Measurements from ENCODE around the gene ADGRG3.

Gene ADGRG3

DNA sequence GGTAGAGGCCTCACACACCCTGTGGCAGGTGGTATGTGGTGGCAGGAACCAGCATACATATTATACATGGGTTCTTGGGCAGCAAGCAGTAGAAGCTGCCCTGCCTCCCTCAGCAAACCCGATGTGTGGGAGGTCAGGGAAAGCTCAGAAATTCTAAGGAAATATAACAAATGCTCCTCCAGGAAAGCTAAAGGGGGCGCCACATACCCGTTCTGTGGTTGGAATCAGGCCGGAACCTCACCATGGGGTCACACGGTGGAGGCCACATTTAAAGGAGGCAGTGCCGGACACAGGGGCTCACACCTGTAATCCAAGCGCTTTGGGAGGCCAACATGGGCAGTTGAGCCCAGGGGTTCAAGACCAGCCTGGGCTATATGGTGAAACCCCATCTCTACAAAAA, 55.1 kb downstream of the ADGRG3 start:
- Histone ChIP-seq H3K27ac (ENCODE audit: low read length) (no peak overlapping the region), H3K4me3 (ENCODE audit: low read length) (no peak overlapping the region), H3K4me2 (ENCODE audit: low read depth, low read length) (no peak overlapping the region), H3K9ac (ENCODE audit: low read length) (no peak overlapping the region), H3K27me3 (replicated peaks; ENCODE audit: insufficient read depth, low read length) (peaks cover 17% of the 10 kb centered on the region; the same call in 1 of the 2 replicates), H3K79me2 (ENCODE audit: low read length) (no peaks in the 10 kb centered on the region), H3F3A (ENCODE audit: insufficient read depth, low read length) (no peaks in the 10 kb centered on the region), H3K9me2 (replicated peaks; ENCODE audit: insufficient read depth, low read length) (no peaks in the 10 kb centered on the region), H3K9me3 (replicated peaks; ENCODE audit: insufficient read depth, low read length) (no peaks in the 10 kb centered on the region), H2AFZ (ENCODE audit: low read length) (no peak overlapping the region), H4K20me1 (ENCODE audit: insufficient read depth, low read length) (no peaks in the 10 kb centered on the region), H3K4me1 (ENCODE audit: low read length) (no peaks in the 10 kb centered on the region), H3K36me3 (replicated peaks; ENCODE audit: insufficient read depth, low read length) (no peaks in the 10 kb centered on the region)
- DNase-seq: no peak
- TF ChIP-seq, protein P1, sequence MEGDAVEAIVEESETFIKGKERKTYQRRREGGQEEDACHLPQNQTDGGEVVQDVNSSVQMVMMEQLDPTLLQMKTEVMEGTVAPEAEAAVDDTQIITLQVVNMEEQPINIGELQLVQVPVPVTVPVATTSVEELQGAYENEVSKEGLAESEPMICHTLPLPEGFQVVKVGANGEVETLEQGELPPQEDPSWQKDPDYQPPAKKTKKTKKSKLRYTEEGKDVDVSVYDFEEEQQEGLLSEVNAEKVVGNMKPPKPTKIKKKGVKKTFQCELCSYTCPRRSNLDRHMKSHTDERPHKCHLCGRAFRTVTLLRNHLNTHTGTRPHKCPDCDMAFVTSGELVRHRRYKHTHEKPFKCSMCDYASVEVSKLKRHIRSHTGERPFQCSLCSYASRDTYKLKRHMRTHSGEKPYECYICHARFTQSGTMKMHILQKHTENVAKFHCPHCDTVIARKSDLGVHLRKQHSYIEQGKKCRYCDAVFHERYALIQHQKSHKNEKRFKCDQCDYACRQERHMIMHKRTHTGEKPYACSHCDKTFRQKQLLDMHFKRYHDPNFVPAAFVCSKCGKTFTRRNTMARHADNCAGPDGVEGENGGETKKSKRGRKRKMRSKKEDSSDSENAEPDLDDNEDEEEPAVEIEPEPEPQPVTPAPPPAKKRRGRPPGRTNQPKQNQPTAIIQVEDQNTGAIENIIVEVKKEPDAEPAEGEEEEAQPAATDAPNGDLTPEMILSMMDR (IDR thresholded peaks at IDR 0.05; ENCODE audit: low read length): no peak
- no peak for TF ChIP-seq EZH2 (optimal IDR thresholded peaks at IDR 0.05; ENCODE audit: low read depth, low read length)

DNA sequence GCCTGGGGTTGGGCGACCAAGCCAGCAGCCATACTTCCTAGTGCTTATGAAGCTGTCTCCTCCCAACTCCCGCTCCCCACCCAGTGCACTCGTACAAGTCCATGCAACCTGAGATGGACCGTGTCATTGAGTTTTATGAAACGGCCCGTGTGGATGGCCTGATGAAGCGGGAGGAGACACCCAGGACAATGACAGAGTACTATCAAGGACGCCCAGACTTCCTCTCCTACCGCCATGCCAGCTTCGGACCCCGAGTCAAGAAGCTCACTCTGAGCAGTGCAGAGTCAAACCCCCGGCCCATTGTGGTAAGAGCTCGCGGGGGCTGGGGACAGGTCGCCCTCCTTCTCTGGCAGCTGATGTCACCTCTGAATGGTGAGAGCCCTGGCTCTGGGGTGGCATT, 56.4 kb downstream of the ADGRG3 start:
- Histone ChIP-seq H3K4me3 (ENCODE audit: low read length) (no peak overlapping the region), H4K20me1 (ENCODE audit: insufficient read depth, low read length) (no peaks in the 10 kb centered on the region), H3K9ac (ENCODE audit: low read length) (no peak overlapping the region), H3K9me3 (replicated peaks; ENCODE audit: insufficient read depth, low read length) (no peaks in the 10 kb centered on the region), H2AFZ (ENCODE audit: low read length) (no peak overlapping the region), H3K4me2 (ENCODE audit: low read depth, low read length) (no peak overlapping the region), H3K36me3 (replicated peaks; ENCODE audit: insufficient read depth, low read length) (no peaks in the 10 kb centered on the region), H3K9me2 (replicated peaks; ENCODE audit: insufficient read depth, low read length) (no peaks in the 10 kb centered on the region), H3F3A (ENCODE audit: insufficient read depth, low read length) (no peaks in the 10 kb centered on the region), H3K27me3 (replicated peaks; ENCODE audit: insufficient read depth, low read length) (peaks cover 17% of the 10 kb centered on the region; the same call in 1 of the 2 replicates), H3K79me2 (ENCODE audit: low read length) (no peaks in the 10 kb centered on the region), H3K4me1 (ENCODE audit: low read length) (no peaks in the 10 kb centered on the region), H3K27ac (ENCODE audit: low read length) (no peak overlapping the region)
- no peak for DNase-seq
- no peak for TF ChIP-seq EZH2 (optimal IDR thresholded peaks at IDR 0.05; ENCODE audit: low read depth, low read length)
- TF ChIP-seq EZH2phosphoT487 (IDR thresholded peaks at IDR 0.05; ENCODE audit: low read length): no peak
- TF ChIP-seq, protein P1 (IDR thresholded peaks at IDR 0.05; ENCODE audit: low read length): no peak

DNA sequence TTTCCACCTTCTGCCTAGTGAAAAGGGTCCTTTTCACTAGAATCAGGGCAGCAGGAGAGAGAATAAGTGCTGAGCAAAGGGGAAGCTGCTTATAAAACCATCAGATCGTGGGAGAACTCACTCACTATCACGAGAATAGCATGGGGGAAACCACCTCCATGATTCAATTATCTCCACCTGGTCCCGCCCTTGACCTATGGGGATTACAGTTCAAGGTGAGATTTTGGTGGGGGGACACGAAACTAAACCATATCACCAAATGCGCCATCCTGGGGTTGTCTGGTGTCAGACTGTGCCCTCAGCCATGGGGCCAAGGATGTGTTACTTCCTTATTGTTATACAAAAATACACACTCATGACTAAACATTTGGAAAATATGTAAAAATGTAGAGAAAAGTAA, 57.0 kb downstream of the ADGRG3 start:
- Histone ChIP-seq H2AFZ (ENCODE audit: low read length) (no peak overlapping the region), H3K4me3 (ENCODE audit: low read length) (no peak overlapping the region), H3K9me3 (replicated peaks; ENCODE audit: insufficient read depth, low read length) (no peaks in the 10 kb centered on the region), H3K27me3 (replicated peaks; ENCODE audit: insufficient read depth, low read length) (peaks cover 17% of the 10 kb centered on the region; the same call in 1 of the 2 replicates), H3K9ac (ENCODE audit: low read length) (no peak overlapping the region), H3F3A (ENCODE audit: insufficient read depth, low read length) (no peaks in the 10 kb centered on the region), H3K36me3 (replicated peaks; ENCODE audit: insufficient read depth, low read length) (no peaks in the 10 kb centered on the region), H4K20me1 (ENCODE audit: insufficient read depth, low read length) (no peaks in the 10 kb centered on the region), H3K4me2 (ENCODE audit: low read depth, low read length) (no peak overlapping the region), H3K79me2 (ENCODE audit: low read length) (no peaks in the 10 kb centered on the region), H3K4me1 (ENCODE audit: low read length) (no peaks in the 10 kb centered on the region), H3K27ac (ENCODE audit: low read length) (no peak overlapping the region), H3K9me2 (replicated peaks; ENCODE audit: insufficient read depth, low read length) (no peaks in the 10 kb centered on the region)
- DNase-seq: no peak
- TF ChIP-seq EZH2phosphoT487 (IDR thresholded peaks at IDR 0.05; ENCODE audit: low read length) (no peak), EZH2 (optimal IDR thresholded peaks at IDR 0.05; ENCODE audit: low read depth, low read length) (no peak)
- TF ChIP-seq, protein P1 (IDR thresholded peaks at IDR 0.05; ENCODE audit: low read length): no peak

All from MM.1S (cell line).